22Rv1 (cell line): ENCODE measurements around the gene MAN1A1.

Source experiments
- H3K27ac ChIP-seq: fragments of 450-650 bp; 2 replicates; pipeline ENCODE4 v1.5.1; 2017
- CTCF ChIP-seq: fragments of 450-650 bp; IDR thresholded peaks from 2 replicates; pipeline ENCODE4 v1.5.1; 2017; ENCODE audit warnings: mild to moderate bottlenecking
- ZFX ChIP-seq: fragments of 450-650 bp; IDR thresholded peaks from 2 replicates; pipeline ENCODE4 v1.6.1; 2017; ENCODE audit warnings: antibody characterized with exemption, borderline replicate concordance

Gene MAN1A1

GRCh38 chr6:119370080-119370479 is 20.5 kb upstream of the MAN1A1 start:
- no peak overlapping the region for H3K27ac ChIP-seq
- TF ChIP-seq ZFX (no peak), CTCF (no peak)

DNA sequence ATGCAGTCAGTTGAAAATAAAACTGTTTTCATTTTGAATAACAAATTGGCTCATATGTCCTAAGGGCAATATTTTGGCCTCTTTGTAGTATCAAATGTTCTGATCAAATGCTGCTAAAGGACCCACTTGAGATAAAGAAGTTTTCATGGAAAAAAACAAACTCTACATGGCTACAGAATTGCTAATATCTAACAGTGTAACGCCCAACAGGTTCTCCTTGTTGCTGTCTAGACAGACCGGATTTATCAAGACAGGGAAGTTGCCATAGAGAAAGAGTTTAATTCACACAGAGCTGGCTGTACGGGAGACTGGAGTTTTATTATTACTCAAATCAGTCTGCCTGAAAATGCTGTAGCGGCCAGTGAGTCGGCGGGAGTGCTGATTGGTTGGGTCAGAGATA is 19.4 kb upstream of the MAN1A1 start:
- TF ChIP-seq ZFX (no peak), CTCF (no peak)
- H3K27ac ChIP-seq = no peak overlapping the region

DNA sequence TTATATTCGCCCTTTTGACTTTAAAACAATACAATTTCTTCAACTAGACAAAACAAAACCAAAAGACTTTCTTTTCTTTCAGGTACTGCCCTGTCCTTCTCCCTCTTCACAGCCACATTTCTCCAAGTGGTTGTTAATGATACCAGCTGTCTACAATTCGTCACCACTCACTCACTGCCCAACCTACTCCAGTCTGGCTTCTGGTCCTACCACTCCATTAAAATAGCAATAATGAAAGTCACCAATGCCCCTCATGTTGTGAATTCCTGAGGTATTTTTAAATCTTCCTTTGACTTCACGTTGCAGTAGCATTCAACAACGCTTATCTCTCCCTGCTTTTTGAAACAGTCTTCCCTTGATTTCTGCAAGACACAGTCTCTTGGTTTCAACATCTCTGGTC is 11.6 kb upstream of the MAN1A1 start:
- TF ChIP-seq CTCF (no peak), ZFX (no peak)
- no peak overlapping the region for H3K27ac ChIP-seq

DNA sequence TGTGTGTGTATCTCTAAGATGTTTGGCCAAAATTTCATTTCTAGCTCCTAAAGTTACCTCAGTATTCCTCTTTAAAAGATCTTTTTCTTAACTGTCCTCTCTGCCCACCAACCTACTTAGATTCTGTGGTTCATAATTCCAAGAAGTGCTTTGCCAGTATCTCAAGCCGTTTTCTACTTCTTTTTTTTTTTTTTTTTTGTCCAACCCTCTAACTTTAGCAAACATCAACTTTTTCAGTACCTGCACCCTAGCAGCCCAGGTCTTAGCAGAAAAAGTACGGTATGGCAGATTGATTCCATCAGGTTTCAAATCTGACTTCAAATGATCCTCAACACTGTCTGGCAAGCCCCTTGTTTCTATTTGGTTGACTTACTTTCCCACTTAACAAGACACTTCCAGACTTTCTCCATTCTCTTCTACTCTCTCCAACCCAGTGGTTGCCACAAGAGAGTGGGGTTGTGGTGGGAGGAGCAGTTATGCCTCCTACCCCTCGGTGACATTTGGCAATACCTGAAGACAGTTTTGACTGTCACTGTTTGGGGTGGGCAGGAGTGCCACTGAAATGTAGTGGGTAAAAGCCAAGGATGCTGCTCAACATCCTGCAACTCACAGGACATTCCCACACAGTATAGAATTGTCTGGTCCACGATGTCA is 10.8 kb upstream of the MAN1A1 start:
- TF ChIP-seq ZFX = no peak
- TF ChIP-seq CTCF = no peak
- H3K27ac ChIP-seq = no peak overlapping the region

DNA sequence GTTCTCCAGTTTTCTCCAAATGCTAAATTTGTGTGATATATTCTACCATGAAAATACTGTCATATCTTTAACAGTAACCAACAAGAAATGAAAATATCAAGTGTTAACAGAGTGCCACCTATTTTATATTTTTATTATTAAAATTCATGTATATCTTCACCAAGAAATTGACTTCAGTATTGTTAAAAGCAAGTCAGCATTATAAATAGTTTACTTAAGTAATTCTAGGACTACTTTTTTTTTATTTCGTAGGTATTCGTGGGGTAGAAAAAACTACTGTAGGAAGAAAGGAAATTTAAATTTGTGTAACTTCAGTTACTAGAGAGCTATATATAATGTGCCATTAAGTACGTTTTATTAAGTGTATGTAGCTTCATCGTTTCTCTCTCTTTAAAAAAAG is 6.3 kb upstream of the MAN1A1 start:
- H3K27ac ChIP-seq = no peak overlapping the region
- TF ChIP-seq ZFX (no peak), CTCF (no peak)

DNA sequence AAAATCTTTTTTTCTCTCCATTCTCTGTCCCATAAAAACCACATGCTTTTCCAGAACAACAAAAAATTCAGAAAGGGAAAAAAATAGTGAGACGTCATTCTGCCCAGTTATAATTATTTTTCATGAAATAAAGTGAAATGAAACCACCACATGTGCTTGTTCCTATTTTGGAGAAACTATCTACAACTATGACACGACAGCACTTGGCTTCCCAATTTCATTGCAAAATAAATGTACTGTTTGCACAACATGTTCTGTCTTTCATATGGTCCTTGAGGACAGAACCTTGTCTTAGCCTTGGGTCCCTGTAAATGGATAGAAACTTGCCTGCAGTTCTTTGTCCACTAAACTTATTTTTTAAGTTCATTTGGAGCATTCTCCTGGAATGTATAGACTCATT is 5.6 kb upstream of the MAN1A1 start:
- H3K27ac ChIP-seq = no peak overlapping the region
- TF ChIP-seq ZFX (no peak), CTCF (no peak)

- H3K27ac ChIP-seq = no peak overlapping the region
- TF ChIP-seq CTCF = no peak
- TF ChIP-seq ZFX = no peak
Observed at GRCh38 chr6:119353696-119354095, 4.1 kb upstream of the MAN1A1 start.
